ENCODE measurements around the gene LSM14A.
"Not testable (repeated sequence)": the region's sequence is repeated elsewhere in the genome, so short reads cannot be mapped to it uniquely, and the experiment has no call there.

The LSM14A gene

DNA sequence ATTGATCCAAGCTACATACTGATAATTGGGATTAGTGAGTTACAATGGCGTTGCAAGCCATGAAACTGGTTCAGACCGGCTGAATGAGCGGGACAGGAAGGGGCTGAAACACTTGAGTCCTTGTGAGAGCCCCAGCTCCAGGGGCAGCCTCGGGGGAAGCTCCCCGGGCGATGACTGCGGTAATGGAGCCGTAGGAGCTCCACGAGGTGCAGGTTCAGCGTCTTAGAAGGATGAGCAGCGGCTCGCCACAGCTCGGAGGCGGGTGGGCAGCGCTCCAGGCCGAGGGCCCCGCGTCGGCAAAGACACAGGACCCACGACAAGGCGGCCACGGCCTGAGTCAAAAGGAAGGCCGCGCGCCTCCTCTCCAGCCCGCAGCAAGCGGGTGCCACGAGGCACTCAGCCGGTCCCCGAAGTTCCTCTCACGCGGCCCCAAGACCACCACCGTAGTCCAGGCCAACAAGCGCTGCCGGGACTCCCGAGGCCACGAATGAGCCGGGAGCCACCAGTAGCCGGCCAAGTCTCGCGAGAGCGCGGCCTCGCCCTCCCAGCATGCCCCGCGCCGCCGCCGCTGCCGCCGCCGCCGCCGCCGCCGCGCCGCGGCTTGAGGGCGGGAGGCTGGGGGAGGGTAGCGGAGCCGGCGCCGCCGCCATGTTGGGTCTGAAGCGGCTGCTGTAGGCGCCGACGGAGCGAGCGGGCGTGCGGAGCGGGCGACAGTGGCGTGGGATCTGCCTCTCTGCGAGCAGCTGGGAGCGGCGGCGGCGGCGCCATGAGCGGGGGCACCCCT is at the start of gene LSM14A:
TSS of gene LSM14A (plus strand) at position 628 of the 784 bp plus-strand sequence. CDS start at position 767, 139 bp downstream.
- H3K36me3 ChIP-seq (ENCODE audit: insufficient read depth, low read depth, low read length), result peaks cover 25% of the 10 kb centered on the region
- peak within 1 kb of the TSS; percentile 98 for H3K27ac ChIP-seq (ENCODE audit: low read length)
- H3K9me3 ChIP-seq (ENCODE audit: insufficient read depth, low read depth, low read length), result no peaks in the 10 kb centered on the region
- no peaks in the 10 kb centered on the region for H3K27me3 ChIP-seq (ENCODE audit: insufficient read depth, low read length)
- peak within 1 kb of the TSS; percentile 99 for H3K4me3 ChIP-seq (ENCODE audit: low read length)
- H3K4me1 ChIP-seq (ENCODE audit: insufficient read depth, low read length), result peaks cover 9% of the 10 kb centered on the region; the same call in 1 of the 2 replicates
- peak within 1 kb of the TSS; percentile 98 for H3K9ac ChIP-seq (ENCODE audit: low read depth, low read length)

DNA sequence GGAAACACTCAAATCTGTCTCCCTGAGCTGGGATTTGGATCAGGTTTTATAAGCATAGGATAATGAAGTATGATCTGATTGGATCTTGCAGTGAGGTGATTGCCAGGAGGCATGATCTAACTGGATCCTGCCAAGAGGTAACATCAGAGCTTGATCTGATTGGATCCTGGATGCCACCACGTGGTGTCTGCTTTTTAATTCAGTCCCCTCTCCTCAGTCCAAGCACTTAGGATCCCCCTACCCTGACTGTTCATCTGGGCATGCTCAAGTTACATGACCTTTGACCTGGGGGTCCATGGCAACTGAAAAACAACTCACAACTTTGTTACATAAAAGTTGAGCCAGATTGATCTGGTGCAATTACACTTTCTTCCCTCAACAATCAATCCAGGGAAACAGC is 47.5 kb upstream of the LSM14A start:
- no peak overlapping the region for H3K4me3 ChIP-seq (ENCODE audit: low read length)
- H3K36me3 ChIP-seq (ENCODE audit: insufficient read depth, low read depth, low read length), result no peaks in the 10 kb centered on the region
- H3K4me1 ChIP-seq (ENCODE audit: insufficient read depth, low read length), result no peaks in the 10 kb centered on the region
- no peaks in the 10 kb centered on the region for H3K9me3 ChIP-seq (ENCODE audit: insufficient read depth, low read depth, low read length)
- H3K9ac ChIP-seq (ENCODE audit: low read depth, low read length), result no peak overlapping the region
- no peaks in the 10 kb centered on the region for H3K27me3 ChIP-seq (ENCODE audit: insufficient read depth, low read length)
- no peak overlapping the region for H3K27ac ChIP-seq (ENCODE audit: low read length)

DNA sequence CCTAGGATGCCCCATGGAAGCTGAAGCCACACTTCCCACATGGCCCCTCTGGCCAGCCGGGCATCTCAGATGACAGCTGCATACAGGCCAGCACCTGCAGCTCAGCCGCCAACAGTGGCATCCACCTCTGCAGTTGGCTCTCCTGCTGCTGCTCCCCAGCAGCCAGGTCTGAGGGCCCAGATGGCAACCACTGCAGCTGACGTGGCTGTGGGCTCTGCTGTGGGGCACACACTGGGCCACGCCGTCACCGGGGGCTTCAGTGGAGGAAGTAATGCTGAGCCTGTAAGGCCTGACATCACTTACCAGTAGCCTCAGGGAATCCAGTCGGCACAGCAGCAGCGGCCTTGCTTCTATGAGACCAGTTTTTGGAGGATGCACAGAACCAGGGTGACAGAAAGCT is 45.3 kb upstream of the LSM14A start:
- H3K9ac ChIP-seq (ENCODE audit: low read depth, low read length), result no peak overlapping the region
- H3K4me3 ChIP-seq (ENCODE audit: low read length), result no peak overlapping the region
- no peaks in the 10 kb centered on the region for H3K4me1 ChIP-seq (ENCODE audit: insufficient read depth, low read length)
- H3K36me3 ChIP-seq (ENCODE audit: insufficient read depth, low read depth, low read length), result no peaks in the 10 kb centered on the region
- no peaks in the 10 kb centered on the region for H3K27me3 ChIP-seq (ENCODE audit: insufficient read depth, low read length)
- H3K9me3 ChIP-seq (ENCODE audit: insufficient read depth, low read depth, low read length), result no peaks in the 10 kb centered on the region
- no peak overlapping the region for H3K27ac ChIP-seq (ENCODE audit: low read length)

DNA sequence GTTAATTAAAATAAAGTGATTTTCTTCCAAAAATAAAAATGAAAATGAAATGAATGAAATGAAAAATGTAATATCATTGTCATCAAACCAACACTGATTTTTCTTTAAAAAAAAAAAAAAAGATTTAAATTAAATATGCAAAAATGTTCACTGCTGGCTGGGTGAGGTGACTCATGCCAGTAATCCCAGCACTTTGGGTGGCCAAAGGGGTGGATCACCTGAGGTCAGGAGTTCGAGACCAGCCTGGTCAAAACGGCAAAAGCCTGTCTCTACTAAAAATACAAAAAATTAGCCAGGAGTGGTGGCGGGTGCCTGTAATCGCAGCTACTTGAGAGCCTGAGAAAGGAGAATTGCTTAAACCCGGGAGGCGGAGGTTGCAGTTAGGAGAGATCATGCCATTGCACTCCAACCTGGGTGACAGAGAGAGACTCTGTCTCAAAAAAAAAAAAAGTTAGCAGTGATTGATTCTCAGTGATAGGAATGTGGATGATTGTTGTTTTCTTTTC is 44.6 kb upstream of the LSM14A start:
- no peak overlapping the region for H3K27ac ChIP-seq (ENCODE audit: low read length)
- no peaks in the 10 kb centered on the region for H3K36me3 ChIP-seq (ENCODE audit: insufficient read depth, low read depth, low read length)
- no peaks in the 10 kb centered on the region for H3K9me3 ChIP-seq (ENCODE audit: insufficient read depth, low read depth, low read length)
- H3K9ac ChIP-seq (ENCODE audit: low read depth, low read length), result no peak overlapping the region
- H3K4me3 ChIP-seq (ENCODE audit: low read length), result no peak overlapping the region
- H3K4me1 ChIP-seq (ENCODE audit: insufficient read depth, low read length), result no peaks in the 10 kb centered on the region
- no peaks in the 10 kb centered on the region for H3K27me3 ChIP-seq (ENCODE audit: insufficient read depth, low read length)

DNA sequence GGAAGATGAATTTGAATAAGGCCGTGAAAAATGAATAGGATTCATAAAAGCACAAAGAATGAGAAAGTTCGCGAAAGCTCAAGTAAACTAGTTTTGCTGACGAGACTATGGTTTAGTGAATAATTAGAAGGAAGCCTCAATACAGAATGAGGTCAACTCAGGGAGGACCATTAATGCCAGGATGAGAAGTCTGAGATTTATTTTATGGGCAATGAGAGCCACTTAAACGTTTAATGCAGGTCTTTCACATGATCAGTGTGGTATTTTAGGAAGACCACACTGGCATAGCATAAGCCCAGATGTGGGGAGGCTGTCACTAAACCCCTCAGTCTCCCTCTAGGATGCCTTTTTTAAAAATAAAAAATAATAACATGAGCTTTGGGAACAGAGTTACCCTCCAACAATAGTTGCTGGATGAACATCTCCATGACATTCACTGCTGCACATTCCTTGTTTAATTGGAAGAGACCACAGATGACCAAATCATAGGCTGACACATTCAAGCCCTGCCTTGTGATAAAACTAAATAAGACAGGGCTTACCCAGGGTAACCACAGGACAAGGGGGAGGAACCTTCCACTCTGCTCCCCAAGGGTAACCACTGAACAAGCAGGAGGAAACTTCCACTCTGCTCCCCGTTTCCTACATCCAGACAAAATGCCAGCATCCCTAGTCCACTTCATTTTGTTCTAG is 43.6 kb upstream of the LSM14A start:
- Histone ChIP-seq H3K9me3 (ENCODE audit: insufficient read depth, low read depth, low read length) (no peaks in the 10 kb centered on the region), H3K27ac (ENCODE audit: low read length) (no peak overlapping the region), H3K4me3 (ENCODE audit: low read length) (no peak overlapping the region), H3K36me3 (ENCODE audit: insufficient read depth, low read depth, low read length) (no peaks in the 10 kb centered on the region), H3K4me1 (ENCODE audit: insufficient read depth, low read length) (no peaks in the 10 kb centered on the region), H3K27me3 (ENCODE audit: insufficient read depth, low read length) (no peaks in the 10 kb centered on the region), H3K9ac (ENCODE audit: low read depth, low read length) (no peak overlapping the region)

DNA sequence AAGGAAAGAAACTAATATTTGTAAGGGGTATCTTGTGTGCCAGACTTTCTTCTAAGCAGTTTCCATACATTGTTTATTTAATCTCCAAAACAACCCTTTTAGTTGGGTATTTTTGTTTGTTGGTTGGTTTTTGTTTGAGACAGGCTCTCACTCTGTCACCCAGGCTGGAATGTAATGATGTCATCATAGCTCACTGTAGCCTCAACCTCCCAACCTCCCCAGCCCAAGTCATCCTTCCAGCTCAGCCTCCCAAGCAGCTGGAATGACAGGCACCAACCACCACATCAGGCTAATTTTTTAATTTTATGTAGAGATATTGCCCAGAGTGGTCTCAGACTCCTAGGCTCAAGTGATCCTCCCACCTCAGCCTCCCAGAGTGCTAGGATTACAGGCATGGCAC is 41.2 kb upstream of the LSM14A start:
- H3K4me1 ChIP-seq (ENCODE audit: insufficient read depth, low read length), result peaks cover 3% of the 10 kb centered on the region; the same call in 1 of the 2 replicates
- no peaks in the 10 kb centered on the region for H3K27me3 ChIP-seq (ENCODE audit: insufficient read depth, low read length)
- no peak overlapping the region for H3K27ac ChIP-seq (ENCODE audit: low read length)
- H3K9ac ChIP-seq (ENCODE audit: low read depth, low read length), result no peak overlapping the region
- H3K36me3 ChIP-seq (ENCODE audit: insufficient read depth, low read depth, low read length), result no peaks in the 10 kb centered on the region
- no peak overlapping the region for H3K4me3 ChIP-seq (ENCODE audit: low read length)
- H3K9me3 ChIP-seq (ENCODE audit: insufficient read depth, low read depth, low read length), result no peaks in the 10 kb centered on the region

DNA sequence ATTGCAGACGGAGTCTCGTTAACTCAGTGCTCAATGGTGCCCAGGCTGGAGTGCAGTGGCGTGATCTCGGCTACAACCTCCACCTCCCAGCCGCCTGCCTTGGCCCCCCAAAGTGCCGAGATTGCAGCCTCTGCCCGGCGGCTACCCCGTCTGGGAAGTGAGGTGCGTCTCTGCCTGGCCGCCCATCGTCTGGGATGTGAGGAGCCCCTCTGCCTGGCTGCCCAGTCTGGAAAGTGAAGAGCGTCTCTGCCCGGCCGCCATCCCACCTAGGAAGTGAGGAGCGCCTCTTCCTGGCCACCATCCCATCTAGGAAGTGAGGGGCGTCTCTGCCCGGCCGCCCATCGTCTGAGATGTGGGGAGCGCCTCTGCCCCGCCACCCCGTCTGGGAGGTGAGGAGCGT is 40.2 kb upstream of the LSM14A start:
- not testable (repeated sequence) for H3K9me3 ChIP-seq (ENCODE audit: insufficient read depth, low read depth, low read length); H3K9ac ChIP-seq (ENCODE audit: low read depth, low read length); H3K27ac ChIP-seq (ENCODE audit: low read length); H3K36me3 ChIP-seq (ENCODE audit: insufficient read depth, low read depth, low read length); H3K27me3 ChIP-seq (ENCODE audit: insufficient read depth, low read length); H3K4me1 ChIP-seq (ENCODE audit: insufficient read depth, low read length); H3K4me3 ChIP-seq (ENCODE audit: low read length)

DNA sequence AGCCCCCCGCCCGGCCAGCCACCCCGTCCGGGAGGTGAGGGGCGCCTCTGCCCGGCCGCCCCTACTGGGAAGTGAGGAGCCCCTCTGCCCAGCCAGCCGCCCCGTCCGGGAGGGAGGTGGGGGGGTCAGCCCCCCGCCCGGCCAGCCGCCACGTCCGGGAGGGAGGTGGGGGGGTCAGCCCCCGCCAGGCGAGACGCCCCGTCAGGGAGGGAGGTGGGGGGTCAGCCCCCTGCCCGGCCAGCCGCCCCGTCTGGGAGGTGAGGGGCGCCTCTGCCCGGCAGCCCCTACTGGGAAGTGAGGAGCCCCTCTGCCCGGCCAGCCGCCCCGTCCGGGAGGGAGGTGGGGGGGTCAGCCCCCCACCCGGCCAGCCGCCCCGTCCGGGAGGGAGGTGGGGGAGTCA is 39.6 kb upstream of the LSM14A start:
- not testable (repeated sequence) for H3K27ac ChIP-seq (ENCODE audit: low read length); H3K4me1 ChIP-seq (ENCODE audit: insufficient read depth, low read length); H3K27me3 ChIP-seq (ENCODE audit: insufficient read depth, low read length); H3K4me3 ChIP-seq (ENCODE audit: low read length); H3K9me3 ChIP-seq (ENCODE audit: insufficient read depth, low read depth, low read length); H3K9ac ChIP-seq (ENCODE audit: low read depth, low read length); H3K36me3 ChIP-seq (ENCODE audit: insufficient read depth, low read depth, low read length)

DNA sequence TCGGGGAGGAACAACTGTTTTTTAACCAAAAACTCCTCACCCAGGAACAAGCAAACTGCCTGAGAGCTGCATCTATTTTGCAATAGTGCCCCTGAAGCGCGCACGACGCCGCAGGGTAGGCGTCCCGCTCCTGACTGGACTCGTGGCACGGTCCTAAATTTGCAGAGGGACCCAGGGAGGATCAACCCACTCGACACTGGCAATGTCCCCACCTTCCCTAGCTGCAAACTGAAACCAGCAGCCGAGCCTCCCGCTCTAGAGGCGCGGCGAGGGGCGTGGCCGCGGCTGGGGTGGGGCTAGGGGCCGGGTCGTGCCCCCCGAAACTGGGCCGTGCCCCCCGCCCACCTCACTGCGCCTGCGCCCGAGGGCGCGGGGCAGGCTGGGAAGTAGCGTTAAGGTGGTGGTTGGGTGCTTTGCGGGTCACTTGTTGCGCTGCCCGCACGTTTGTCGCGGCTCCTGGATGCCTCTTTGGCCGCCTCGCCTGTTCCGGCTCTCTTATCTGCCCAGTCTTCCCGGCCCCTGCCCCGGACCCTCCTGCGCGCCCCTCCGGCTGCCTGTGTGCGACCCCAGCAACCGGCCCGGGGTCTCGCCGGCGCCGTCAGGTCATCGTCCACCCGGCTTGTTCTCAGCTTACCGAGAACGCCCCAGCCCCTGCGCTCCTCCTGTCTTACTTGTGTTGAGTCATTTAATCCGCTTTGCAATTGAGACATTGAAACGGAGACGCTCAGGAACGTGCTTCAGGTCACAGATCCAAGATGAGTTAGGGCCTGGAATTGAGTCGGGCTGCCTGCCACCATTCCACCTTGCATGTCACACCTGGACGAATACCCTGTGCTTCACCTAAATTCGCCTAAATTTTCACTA is 37.9 kb upstream of the LSM14A start:
- no peaks in the 10 kb centered on the region for H3K27me3 ChIP-seq (ENCODE audit: insufficient read depth, low read length)
- H3K36me3 ChIP-seq (ENCODE audit: insufficient read depth, low read depth, low read length), result no peaks in the 10 kb centered on the region
- peak overlapping the region; percentile 94 for H3K9ac ChIP-seq (ENCODE audit: low read depth, low read length)
- peak overlapping the region; percentile 83 for H3K27ac ChIP-seq (ENCODE audit: low read length)
- H3K9me3 ChIP-seq (ENCODE audit: insufficient read depth, low read depth, low read length), result no peaks in the 10 kb centered on the region
- peaks cover 3% of the 10 kb centered on the region; the same call in 1 of the 2 replicates for H3K4me1 ChIP-seq (ENCODE audit: insufficient read depth, low read length)
- H3K4me3 ChIP-seq (ENCODE audit: low read length), result peak overlapping the region; percentile 93

DNA sequence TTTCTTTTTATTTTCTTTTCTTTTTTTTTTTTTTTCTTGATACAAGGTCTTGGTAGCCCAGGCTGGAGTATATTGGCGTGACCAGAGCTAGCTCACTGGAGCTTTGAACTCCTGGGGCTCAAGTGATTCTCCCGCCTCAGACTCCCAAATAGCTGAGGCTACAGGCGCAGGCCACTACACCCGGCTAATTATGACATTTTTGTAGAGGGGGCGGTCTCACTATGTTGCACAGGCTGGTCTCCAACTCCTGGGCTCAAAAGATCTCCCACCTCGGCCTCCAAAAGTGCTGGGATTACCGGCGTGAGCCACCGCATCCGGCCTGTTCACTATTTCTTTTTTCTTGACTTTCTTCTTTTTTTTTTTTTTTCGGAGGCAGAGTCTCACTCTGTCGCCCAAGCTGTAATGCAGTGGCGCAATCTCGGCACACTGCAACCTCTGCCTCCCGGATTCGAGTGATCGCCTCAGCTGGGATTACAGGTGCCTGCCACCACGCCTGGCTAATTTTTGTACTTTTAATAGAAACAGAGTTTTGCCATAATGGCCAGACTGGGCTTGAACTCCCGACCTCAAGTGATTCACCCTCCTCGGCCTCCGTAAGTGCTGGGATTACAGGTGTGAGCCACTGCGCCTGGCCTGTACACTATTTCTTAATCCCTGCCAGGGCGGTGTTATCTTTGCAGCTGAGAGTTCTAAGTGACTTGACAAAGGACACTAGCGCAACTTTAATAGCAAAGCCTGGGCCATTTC is 37.1 kb upstream of the LSM14A start:
- Histone ChIP-seq H3K9ac (ENCODE audit: low read depth, low read length) (peak overlapping the region; percentile 94; the same call in 1 of the 2 replicates), H3K27me3 (ENCODE audit: insufficient read depth, low read length) (no peaks in the 10 kb centered on the region), H3K9me3 (ENCODE audit: insufficient read depth, low read depth, low read length) (no peaks in the 10 kb centered on the region), H3K27ac (ENCODE audit: low read length) (no peak overlapping the region), H3K4me1 (ENCODE audit: insufficient read depth, low read length) (peaks cover 3% of the 10 kb centered on the region; the same call in 1 of the 2 replicates), H3K36me3 (ENCODE audit: insufficient read depth, low read depth, low read length) (no peaks in the 10 kb centered on the region), H3K4me3 (ENCODE audit: low read length) (peak overlapping the region; percentile 93)
